ENCODE data around the gene TMEM95. TPM values are rescaled to one million over a fixed set of nuclear protein-coding genes. Genes with fewer than 3 reads are reported as not detected.
"Not testable (repeated sequence)": the region's sequence is repeated elsewhere in the genome, so short reads cannot be mapped to it uniquely, and the experiment has no call there.

The TMEM95 gene
- total and polyA plus RNA-seq, 2 donors (not counting 1 experiment from before 2014, with no cell fraction given), result 0.25 TPM; not detected in 1

DNA sequence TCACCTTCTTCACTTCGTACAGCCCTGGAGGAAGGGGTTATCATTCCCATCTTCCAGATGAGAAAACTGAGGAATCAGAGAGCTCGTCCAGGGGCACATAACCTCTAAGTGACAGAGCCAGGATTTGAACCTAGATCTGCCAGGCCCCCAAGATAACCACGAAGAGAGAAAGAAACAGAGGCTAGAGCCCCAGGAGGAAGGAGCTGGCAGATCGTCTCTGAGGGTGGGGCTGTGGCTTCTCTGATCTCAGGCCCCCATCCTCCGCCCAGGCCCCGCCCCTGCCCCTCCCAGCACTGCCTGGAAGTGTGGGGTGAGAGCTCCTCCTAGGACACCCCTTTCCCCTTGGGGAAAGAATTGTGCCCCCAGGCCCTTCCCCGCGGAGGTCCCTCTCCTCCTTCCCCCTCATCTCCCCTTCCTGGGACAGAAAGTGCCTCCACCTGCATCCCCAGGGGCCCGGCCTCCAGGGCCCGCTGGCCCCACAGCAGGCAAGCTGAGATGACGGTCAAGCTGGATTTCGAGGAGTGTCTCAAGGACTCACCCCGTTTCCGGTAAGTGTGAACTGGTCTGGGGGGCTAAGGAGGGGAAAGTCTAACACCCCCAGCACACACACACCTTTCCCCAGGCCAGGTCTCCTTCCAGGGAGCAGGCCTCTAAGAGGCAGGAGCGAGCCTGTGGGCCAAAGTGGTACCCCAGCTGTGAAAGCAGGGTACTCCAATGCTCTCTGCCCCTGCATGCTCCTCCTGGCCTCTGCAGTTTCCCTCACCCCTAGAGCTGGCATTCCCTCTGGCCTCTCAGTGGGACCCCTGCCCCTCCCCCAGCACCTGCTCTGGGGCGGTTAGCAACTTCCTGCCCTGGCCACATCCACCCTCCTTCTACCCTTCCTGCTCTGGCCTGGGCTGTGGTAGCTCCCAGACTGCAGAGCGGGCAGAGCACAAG, 18.4 kb upstream of the TMEM95 start, which contains the start of gene ACAP1:
ACAP1 (plus strand) TSS at position 290 of the 936 bp plus-strand sequence; CDS start at position 496, 206 bp downstream.
- Histone ChIP-seq H4K20me1 (ENCODE audit: control insufficient read depth, insufficient read depth, low read length, poor library complexity, severe bottlenecking) (peaks cover 35% of the 10 kb centered on the region), H3K9me3 (ENCODE audit: control extremely low read depth in 1 of 3, control insufficient read depth in 2 of 3, insufficient read depth in 1 of 3, low read length in 2 of 3) (no peaks in the 10 kb centered on the region), H3K4me2 (replicated peaks; ENCODE audit: low read depth, low read length, poor library complexity, severe bottlenecking) (peak within 1 kb of the TSS; percentile 86), H3K79me2 (ENCODE audit: control insufficient read depth, insufficient read depth, low read length) (peaks cover 79% of the 10 kb centered on the region), H3K27me3 (replicated peaks in 1 of 4; ENCODE audit: control extremely low read depth in 1 of 4, control insufficient read depth in 3 of 4, insufficient read depth in 4 of 4, low read length in 3 of 4) (no peaks in the 10 kb centered on the region), H3K4me1 (ENCODE audit: control insufficient read depth in 2 of 2, insufficient read depth in 2 of 2, low read length in 2 of 2) (peaks cover 25 to 64% of the 10 kb centered on the region in 2 donors), H3K36me3 (replicated peaks in 1 of 2; ENCODE audit: control extremely low read depth in 1 of 2, control insufficient read depth in 1 of 2, extremely low read depth in 1 of 2, insufficient read depth in 2 of 2, low read length in 1 of 2) (peaks cover 4 to 28% of the 10 kb centered on the region in 2 experiments), H3K9ac (ENCODE audit: low read length) (peak within 1 kb of the TSS; percentile 87), H3K27ac (ENCODE audit: low read length in 2 of 2) (peak within 1 kb of the TSS; percentile 67 to 79), H2AFZ (ENCODE audit: insufficient read depth, low read depth, low read length, poor library complexity, severe bottlenecking) (peak within 1 kb of the TSS; percentile 76), H3K4me3 (ENCODE audit: control extremely low read depth in 1 of 5, extremely low read depth in 1 of 5, insufficient read depth in 1 of 5, low read depth in 2 of 5, low read length in 4 of 5) (peak within 1 kb of the TSS; percentile 57 to 93 (median 87))
- Mint-ChIP-seq H3K4me3 (peak within 1 kb of the TSS; percentile 89), H3K27ac (peak within 1 kb of the TSS; percentile 96), H3K27me3 (no peaks in the 10 kb centered on the region), H3K4me1 (peaks cover 47% of the 10 kb centered on the region), H3K9me3 (ENCODE audit: insufficient read depth) (no peaks in the 10 kb centered on the region)
- CTCF ChIA-PET, result interaction anchor here (0.6 to 6.2 kb wide), 21 partner anchors 9 to 351 kb away, joined by 3 to 53 read pairs (median 5); partner anchors contain the start of genes KCTD11, SENP3, SLC2A4 and SOX15
- WGBS (ENCODE audit: insufficient coverage), result 4% methylated on average over 7 of the region's 17 CpGs
- ATAC-seq (ENCODE audit: low read depth) (peak; percentile 96), DNase-seq (peak; percentile 83)
- POLR2A ChIA-PET, result interaction anchor here (0.6 to 2.3 kb wide), 14 partner anchors 9 to 247 kb away, joined by 3 to 7 read pairs (median 4); partner anchors contain the start of genes CTDNEP1, DVL2, KCTD11 and MPDU1
- no peak for TF ChIP-seq EZH2 (IDR thresholded peaks at IDR 0.05; ENCODE audit: borderline replicate concordance, insufficient read depth, low read depth, low read length, poor library complexity, severe bottlenecking)
- TF ChIP-seq, protein P1, sequence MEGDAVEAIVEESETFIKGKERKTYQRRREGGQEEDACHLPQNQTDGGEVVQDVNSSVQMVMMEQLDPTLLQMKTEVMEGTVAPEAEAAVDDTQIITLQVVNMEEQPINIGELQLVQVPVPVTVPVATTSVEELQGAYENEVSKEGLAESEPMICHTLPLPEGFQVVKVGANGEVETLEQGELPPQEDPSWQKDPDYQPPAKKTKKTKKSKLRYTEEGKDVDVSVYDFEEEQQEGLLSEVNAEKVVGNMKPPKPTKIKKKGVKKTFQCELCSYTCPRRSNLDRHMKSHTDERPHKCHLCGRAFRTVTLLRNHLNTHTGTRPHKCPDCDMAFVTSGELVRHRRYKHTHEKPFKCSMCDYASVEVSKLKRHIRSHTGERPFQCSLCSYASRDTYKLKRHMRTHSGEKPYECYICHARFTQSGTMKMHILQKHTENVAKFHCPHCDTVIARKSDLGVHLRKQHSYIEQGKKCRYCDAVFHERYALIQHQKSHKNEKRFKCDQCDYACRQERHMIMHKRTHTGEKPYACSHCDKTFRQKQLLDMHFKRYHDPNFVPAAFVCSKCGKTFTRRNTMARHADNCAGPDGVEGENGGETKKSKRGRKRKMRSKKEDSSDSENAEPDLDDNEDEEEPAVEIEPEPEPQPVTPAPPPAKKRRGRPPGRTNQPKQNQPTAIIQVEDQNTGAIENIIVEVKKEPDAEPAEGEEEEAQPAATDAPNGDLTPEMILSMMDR (IDR thresholded peaks at IDR 0.05), result no peak
- intact Hi-C loops (cut with micrococcal nuclease), result no loop called here

DNA sequence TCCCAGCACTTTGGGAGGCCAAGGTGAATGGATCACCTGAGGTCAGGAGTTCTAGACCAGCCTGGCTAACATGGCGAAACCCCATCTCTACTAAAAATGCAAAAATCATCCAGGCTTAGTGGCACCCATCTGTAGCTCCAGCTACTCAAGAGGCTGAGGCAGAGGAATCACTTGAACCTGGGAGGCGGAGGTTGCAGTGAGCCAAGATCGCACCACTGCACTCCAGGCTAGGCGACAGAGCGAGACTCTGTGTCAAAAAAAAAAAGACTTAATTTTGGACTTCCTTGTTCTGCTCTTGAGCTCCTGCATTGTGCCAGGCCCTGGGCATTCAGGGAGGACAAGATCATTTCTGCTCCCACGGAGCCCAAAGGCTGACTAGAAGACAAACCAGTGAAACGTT, 17.4 kb upstream of the TMEM95 start:
- peak overlapping the region; percentile 96 for H3K27ac Mint-ChIP-seq
- H3K9me3 Mint-ChIP-seq (ENCODE audit: insufficient read depth); H2AFZ ChIP-seq (ENCODE audit: insufficient read depth, low read depth, low read length, poor library complexity, severe bottlenecking); DNase-seq; H3K9me3 ChIP-seq (ENCODE audit: control extremely low read depth in 1 of 3, control insufficient read depth in 2 of 3, insufficient read depth in 1 of 3, low read length in 2 of 3); H3K27me3 ChIP-seq (replicated peaks in 1 of 4; ENCODE audit: control extremely low read depth in 1 of 4, control insufficient read depth in 3 of 4, insufficient read depth in 4 of 4, low read length in 3 of 4); ATAC-seq (ENCODE audit: low read depth); H3K27me3 Mint-ChIP-seq; intact Hi-C loops (cut with micrococcal nuclease): not testable (repeated sequence)
- peaks cover 41% of the 10 kb centered on the region for H3K4me1 Mint-ChIP-seq
- Histone ChIP-seq H3K4me1 (ENCODE audit: control insufficient read depth in 2 of 2, insufficient read depth in 2 of 2, low read length in 2 of 2) (peaks cover 16 to 53% of the 10 kb centered on the region in 2 donors), H3K36me3 (replicated peaks in 1 of 2; ENCODE audit: control extremely low read depth in 1 of 2, control insufficient read depth in 1 of 2, extremely low read depth in 1 of 2, insufficient read depth in 2 of 2, low read length in 1 of 2) (peaks cover 4 to 37% of the 10 kb centered on the region in 2 experiments), H4K20me1 (ENCODE audit: control insufficient read depth, insufficient read depth, low read length, poor library complexity, severe bottlenecking) (peaks cover 43% of the 10 kb centered on the region), H3K9ac (ENCODE audit: low read length) (peak overlapping the region; percentile 87), H3K4me2 (replicated peaks; ENCODE audit: low read depth, low read length, poor library complexity, severe bottlenecking) (peak overlapping the region; percentile 86), H3K79me2 (ENCODE audit: control insufficient read depth, insufficient read depth, low read length) (peaks cover 81% of the 10 kb centered on the region), H3K4me3 (ENCODE audit: control extremely low read depth in 1 of 5, extremely low read depth in 1 of 5, insufficient read depth in 1 of 5, low read depth in 2 of 5, low read length in 4 of 5) (peak overlapping the region; percentile 57 to 93 (median 87)), H3K27ac (ENCODE audit: low read length in 2 of 2) (peak overlapping the region in 1 of 2 donors; percentile 79)
- peak overlapping the region; percentile 89 for H3K4me3 Mint-ChIP-seq
- ChIA-PET CTCF (interaction anchor here (1.0 to 5.4 kb wide), 14 partner anchors 8 to 350 kb away, joined by 3 to 31 read pairs (median 8); partner anchors contain the start of genes KCTD11, TMEM256 and TMEM95), POLR2A (interaction anchor here (1.2 to 2.3 kb wide), 4 partner anchors 13 to 29 kb away, joined by 4 to 7 read pairs (median 6); partner anchors contain the start of gene KCTD11)
- 8% methylated on average over 7 of the region's 7 CpGs for WGBS (ENCODE audit: insufficient coverage)

Measured in B cell (primary cell).